GM19372 (cell line): Measurements from ENCODE around the gene SLC10A3.

ENCODE experiments used
- ATAC-seq: cut with Tn5 transposase; IDR thresholded peaks from one replicate; pipeline ENCODE4 v1.9.1; 2021; ENCODE audit warnings: mild to moderate bottlenecking, low read depth, moderate library complexity; ENCODE audit not compliant: unreplicated experiment

SLC10A3 gene

GRCh38 chrX:154443479-154443910 lies 46.9 kb downstream of the SLC10A3 start:
- no peak for ATAC-seq

GRCh38 chrX:154441984-154442707 lies 48.3 kb downstream of the SLC10A3 start:
- no peak for ATAC-seq

GRCh38 chrX:154441564-154441963 lies 48.9 kb downstream of the SLC10A3 start:
- ATAC-seq: no peak

DNA sequence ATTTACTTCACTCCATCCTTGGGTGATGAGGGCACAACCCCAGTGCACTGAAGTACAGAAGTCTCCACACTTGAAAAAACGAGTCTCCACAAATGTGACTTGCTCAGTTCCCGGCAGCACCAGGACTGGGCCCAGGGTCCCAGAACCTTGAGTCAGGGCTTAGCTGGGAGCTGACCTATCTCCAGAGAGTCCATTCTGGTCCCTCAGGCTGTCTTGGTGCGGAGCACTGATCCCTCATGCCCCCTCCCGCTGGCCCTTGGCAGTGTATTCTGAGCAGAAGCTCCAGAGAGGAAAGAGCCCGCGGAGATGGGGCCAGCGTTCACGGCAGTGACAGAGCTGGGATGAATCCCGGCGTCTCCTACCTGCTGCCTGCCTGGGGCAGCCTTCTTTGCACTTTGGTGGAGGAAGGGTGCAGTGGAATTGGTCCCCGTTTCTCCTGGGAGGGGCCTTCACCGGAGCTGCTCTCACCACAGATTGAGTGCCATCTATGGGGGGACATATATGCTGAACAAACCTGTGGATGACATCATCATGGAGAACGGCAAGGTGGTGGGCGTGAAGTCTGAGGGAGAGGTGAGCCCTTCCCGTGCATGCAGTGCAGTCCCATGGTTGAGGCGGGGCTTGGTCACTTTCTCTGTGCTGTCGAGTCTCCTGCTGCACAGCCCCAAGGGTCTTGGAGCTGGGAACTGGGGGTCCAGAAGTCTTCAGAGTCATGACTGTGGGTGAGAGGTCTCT lies 49.6 kb downstream of the SLC10A3 start:
- no peak for ATAC-seq

DNA sequence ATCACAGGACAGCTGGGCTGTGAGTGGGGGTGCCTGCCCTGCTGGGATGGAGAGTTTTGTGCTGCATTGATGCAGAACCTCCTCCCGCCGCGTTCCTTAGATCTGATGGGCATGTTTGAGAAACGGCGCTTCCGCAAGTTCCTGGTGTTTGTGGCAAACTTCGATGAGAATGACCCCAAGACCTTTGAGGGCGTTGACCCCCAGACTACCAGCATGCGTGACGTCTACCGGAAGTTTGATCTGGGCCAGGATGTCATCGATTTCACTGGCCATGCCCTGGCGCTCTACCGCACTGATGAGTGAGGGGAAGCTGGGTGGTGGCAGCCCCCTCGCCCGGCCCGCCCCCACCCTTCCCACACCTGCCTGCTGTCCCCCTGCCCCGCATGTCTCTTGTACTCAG lies 50.6 kb downstream of the SLC10A3 start:
- ATAC-seq: no peak

- ATAC-seq: no peak
Observed at GRCh38 chrX:154437971-154438893, 52.2 kb downstream of the SLC10A3 start.
